IgD-negative memory B cell (primary cell): Measurements from ENCODE around the gene TMC1. TPM values are rescaled to one million over a fixed set of nuclear protein-coding genes. Genes with fewer than 3 reads are reported as not detected.
"Not testable (repeated sequence)": the region's sequence is repeated elsewhere in the genome, so short reads cannot be mapped to it uniquely, and the experiment has no call there.

ENCODE experiments used
- H3K27ac Mint-ChIP-seq, 3 donors: one replicate each; pipeline ENCODE4 v1.8.0; 2020 to 2022; ENCODE audit warnings: mild to moderate bottlenecking in 3 of 3, mixed read lengths in 3 of 3, moderate library complexity in 1 of 3
- H3K27me3 Mint-ChIP-seq: one replicate; pipeline ENCODE4 v1.8.0; 2021; ENCODE audit warnings: mixed read lengths
- H3K36me3 Mint-ChIP-seq: one replicate; pipeline ENCODE4 v1.8.0; 2020; ENCODE audit warnings: mild to moderate bottlenecking, mixed read lengths
- H3K4me1 Mint-ChIP-seq, 3 donors: one replicate each; pipeline ENCODE4 v1.8.0; 2020 to 2022; ENCODE audit warnings: mixed read lengths in 3 of 3, mild to moderate bottlenecking in 1 of 3
- H3K4me3 Mint-ChIP-seq, 4 donors: one replicate each; pipeline ENCODE4 v1.8.0; 2020 to 2022; ENCODE audit warnings: mild to moderate bottlenecking in 4 of 4, mixed read lengths in 4 of 4, moderate library complexity in 3 of 4
- H3K9me3 Mint-ChIP-seq, 3 donors: one replicate each; pipeline ENCODE4 v1.8.0; 2020 to 2021; ENCODE audit warnings: mixed read lengths in 3 of 3, mild to moderate bottlenecking in 1 of 3
- polyA plus RNA-seq: library from polyadenylated mRNA; unstranded; fragments of 300-500 nt; fragmentation: Illumina TruSeq; gene quantifications from one replicate; pipeline ENCODE4 v1.2.3, GENCODE V29; 2021

TMC1 gene
- polyA plus RNA-seq, 1 donor from 2014 or later = not detected

GRCh38 chr9:72800328-72800994 lies 279.1 kb downstream of the TMC1 start:
- H3K27me3 Mint-ChIP-seq = no peaks in the 10 kb centered on the region
- no peaks in the 10 kb centered on the region for H3K4me1 Mint-ChIP-seq
- H3K9me3 Mint-ChIP-seq = peaks cover 2 to 25% (median 18%) of the 10 kb centered on the region in 3 donors
- no peak overlapping the region for H3K4me3 Mint-ChIP-seq
- H3K27ac Mint-ChIP-seq = no peak overlapping the region
- peaks cover 2% of the 10 kb centered on the region for H3K36me3 Mint-ChIP-seq

- Mint-ChIP-seq H3K9me3 (peaks cover 3 to 5% (median 4%) of the 10 kb centered on the region in 3 donors), H3K27me3 (no peaks in the 10 kb centered on the region), H3K4me3 (no peak overlapping the region), H3K4me1 (no peaks in the 10 kb centered on the region), H3K27ac (no peak overlapping the region), H3K36me3 (no peaks in the 10 kb centered on the region)
Measured at GRCh38 chr9:72805238-72805637, 283.8 kb downstream of the TMC1 start.

- not testable (repeated sequence) for H3K9me3 Mint-ChIP-seq, H3K4me3 Mint-ChIP-seq, H3K27ac Mint-ChIP-seq, H3K27me3 Mint-ChIP-seq, H3K36me3 Mint-ChIP-seq, H3K4me1 Mint-ChIP-seq
Measured at GRCh38 chr9:72806313-72806809, 285.0 kb downstream of the TMC1 start.

- Mint-ChIP-seq H3K36me3 (no peaks in the 10 kb centered on the region), H3K4me1 (no peaks in the 10 kb centered on the region), H3K27me3 (no peaks in the 10 kb centered on the region), H3K27ac (no peak overlapping the region), H3K9me3 (peaks cover 2 to 5% (median 3%) of the 10 kb centered on the region in 3 donors), H3K4me3 (no peak overlapping the region)
Measured at GRCh38 chr9:72807765-72808445, 286.5 kb downstream of the TMC1 start.

GRCh38 chr9:72808446-72808768 lies 287.0 kb downstream of the TMC1 start:
- H3K4me1 Mint-ChIP-seq = no peaks in the 10 kb centered on the region
- no peaks in the 10 kb centered on the region for H3K36me3 Mint-ChIP-seq
- H3K27me3 Mint-ChIP-seq = no peaks in the 10 kb centered on the region
- no peak overlapping the region for H3K27ac Mint-ChIP-seq
- no peak overlapping the region for H3K4me3 Mint-ChIP-seq
- H3K9me3 Mint-ChIP-seq = peaks cover 0 to 3% (median 1%) of the 10 kb centered on the region in 3 donors

- no peaks in the 10 kb centered on the region for H3K36me3 Mint-ChIP-seq
- H3K4me1 Mint-ChIP-seq = no peaks in the 10 kb centered on the region
- H3K9me3 Mint-ChIP-seq = peaks cover 0 to 1% (median 0%) of the 10 kb centered on the region in 3 donors
- H3K27me3 Mint-ChIP-seq = no peaks in the 10 kb centered on the region
- H3K27ac Mint-ChIP-seq = no peak overlapping the region
- no peak overlapping the region for H3K4me3 Mint-ChIP-seq
Measured at GRCh38 chr9:72809586-72809985, 288.2 kb downstream of the TMC1 start.

- no peaks in the 10 kb centered on the region for H3K27me3 Mint-ChIP-seq
- H3K9me3 Mint-ChIP-seq = peaks cover 0 to 1% (median 0%) of the 10 kb centered on the region in 3 donors
- no peak overlapping the region for H3K27ac Mint-ChIP-seq
- no peaks in the 10 kb centered on the region for H3K36me3 Mint-ChIP-seq
- H3K4me1 Mint-ChIP-seq = no peaks in the 10 kb centered on the region
- no peak overlapping the region for H3K4me3 Mint-ChIP-seq
Measured at GRCh38 chr9:72812559-72813111, 291.2 kb downstream of the TMC1 start.

- H3K27ac Mint-ChIP-seq = no peak overlapping the region
- no peaks in the 10 kb centered on the region for H3K27me3 Mint-ChIP-seq
- H3K36me3 Mint-ChIP-seq = no peaks in the 10 kb centered on the region
- no peaks in the 10 kb centered on the region for H3K4me1 Mint-ChIP-seq
- peaks cover 0 to 1% (median 0%) of the 10 kb centered on the region in 3 donors for H3K9me3 Mint-ChIP-seq
- H3K4me3 Mint-ChIP-seq = no peak overlapping the region
Measured at GRCh38 chr9:72813544-72813943, 292.1 kb downstream of the TMC1 start.

GRCh38 chr9:72814083-72814597 lies 292.7 kb downstream of the TMC1 start:
- H3K4me1 Mint-ChIP-seq = no peaks in the 10 kb centered on the region
- H3K27ac Mint-ChIP-seq = no peak overlapping the region
- H3K9me3 Mint-ChIP-seq = peaks cover 0 to 1% (median 0%) of the 10 kb centered on the region in 3 donors
- H3K4me3 Mint-ChIP-seq = no peak overlapping the region
- no peaks in the 10 kb centered on the region for H3K36me3 Mint-ChIP-seq
- H3K27me3 Mint-ChIP-seq = no peaks in the 10 kb centered on the region

GRCh38 chr9:72816666-72817065 lies 295.3 kb downstream of the TMC1 start:
- Mint-ChIP-seq H3K27ac (no peak overlapping the region), H3K4me1 (no peaks in the 10 kb centered on the region), H3K36me3 (no peaks in the 10 kb centered on the region), H3K27me3 (peaks cover 1% of the 10 kb centered on the region), H3K9me3 (no peaks in the 10 kb centered on the region), H3K4me3 (no peak overlapping the region)

GRCh38 chr9:72817413-72817812 lies 296.0 kb downstream of the TMC1 start:
- Mint-ChIP-seq H3K36me3 (no peaks in the 10 kb centered on the region), H3K27me3 (peaks cover 1% of the 10 kb centered on the region), H3K9me3 (no peaks in the 10 kb centered on the region), H3K27ac (no peak overlapping the region), H3K4me1 (peaks cover 0 to 1% (median 0%) of the 10 kb centered on the region in 3 donors), H3K4me3 (no peak overlapping the region)

- Mint-ChIP-seq H3K4me1 (peaks cover 0 to 1% (median 0%) of the 10 kb centered on the region in 3 donors), H3K4me3 (no peak overlapping the region), H3K9me3 (no peaks in the 10 kb centered on the region), H3K36me3 (no peaks in the 10 kb centered on the region), H3K27ac (no peak overlapping the region), H3K27me3 (peaks cover 1% of the 10 kb centered on the region)
Measured at GRCh38 chr9:72818385-72818784, 297.0 kb downstream of the TMC1 start.

- Mint-ChIP-seq H3K4me1 (peaks cover 0 to 1% (median 0%) of the 10 kb centered on the region in 3 donors), H3K27me3 (peaks cover 4% of the 10 kb centered on the region), H3K36me3 (no peaks in the 10 kb centered on the region), H3K9me3 (no peaks in the 10 kb centered on the region), H3K4me3 (no peak overlapping the region), H3K27ac (no peak overlapping the region)
Measured at GRCh38 chr9:72823971-72824370, 302.6 kb downstream of the TMC1 start.

- Mint-ChIP-seq H3K4me1 (no peaks in the 10 kb centered on the region), H3K27me3 (peaks cover 3% of the 10 kb centered on the region), H3K27ac (no peak overlapping the region), H3K9me3 (no peaks in the 10 kb centered on the region), H3K36me3 (no peaks in the 10 kb centered on the region), H3K4me3 (no peak overlapping the region)
Measured at GRCh38 chr9:72826996-72827949, 305.9 kb downstream of the TMC1 start.
